GM12878 (cell line): Measurements from ENCODE around the gene ISLR. TPM values are rescaled to one million over a fixed set of nuclear protein-coding genes. Genes with fewer than 3 reads are reported as not detected.

Source experiments
- ATAC-seq: fragments of 200-7000 bp; cut with Tn5 transposase; 3 replicates; pipeline ENCODE4 v1.9.1; 2020; ENCODE audit warnings: mild to moderate bottlenecking, moderate library complexity
- BruUV-seq: library from RNA; stranded (reverse); fragments of 400-500 nt; replicated peaks from 2 replicates; lab custom pipeline; 2021; lab: Mats Ljungman, UMichigan
- CTCF ChIA-PET: fragments of 300-600 bp; sonication (Branson Sonifier 250); formaldehyde crosslinking; extraction: SDS; loops from one replicate; lab custom pipeline; 2021; ENCODE audit warnings: inconsistent platforms; lab: Yijun Ruan, JAX
- POLR2A ChIA-PET: fragments of 350-600 bp; formaldehyde crosslinking; extraction: SDS; loops from one replicate; lab custom pipeline; 2021; ENCODE audit warnings: inconsistent platforms; lab: Charles Lee
- RAD21 ChIA-PET: fragments of 300-600 bp; sonication (Branson Sonifier 250); formaldehyde crosslinking; loops from one replicate; lab custom pipeline; 2023; ENCODE audit warnings: antibody characterized with exemption; ENCODE audit not compliant: unreplicated experiment; lab: Charles Lee
- SMC1A ChIA-PET: fragments of 300-600 bp; sonication (Branson Sonifier 250); formaldehyde crosslinking; loops from one replicate; lab custom pipeline; 2023; ENCODE audit not compliant: unreplicated experiment, uncharacterized antibody; lab: Charles Lee
- DNase-seq: peaks from one replicate; pipeline ENCODE4 v3.0.0-alpha.2; 2011; ENCODE audit warnings: low read depth, low spot score
- FAIRE-seq: peaks from 3 replicates; lab custom pipeline; 2011; peaks lifted over from hg19 to GRCh38; lab: Jason Lieb, UNC
- H2AFZ ChIP-seq: 2 replicates; pipeline ENCODE4 v1.6.0; 2011; ENCODE audit warnings: low read depth, low read length, control low read depth; ENCODE audit not compliant: control insufficient read depth
- H3K27ac ChIP-seq: 2 replicates; pipeline ENCODE4 v1.5.1; 2011; ENCODE audit warnings: control low read depth; ENCODE audit not compliant: control insufficient read depth, insufficient read depth
- H3K27me3 ChIP-seq, 2 experiments: replicated peaks in 1 of 2; 2 replicates each; pipeline versions ENCODE4 v1.6.0 to v1.6.1; 2011; ENCODE audit warnings: low read length in 1 of 2; ENCODE audit not compliant: control insufficient read depth in 2 of 2, insufficient read depth in 2 of 2
- H3K36me3 ChIP-seq, 2 experiments: 2 replicates each; pipeline ENCODE4 v1.5.1; 2011; ENCODE audit warnings: low read length in 1 of 2; ENCODE audit not compliant: control insufficient read depth in 2 of 2, insufficient read depth in 2 of 2
- H3K4me1 ChIP-seq: 2 replicates; pipeline ENCODE4 v1.6.1; 2011; ENCODE audit warnings: mild to moderate bottlenecking, low read length, moderate library complexity, mixed read lengths; ENCODE audit not compliant: control insufficient read depth, insufficient read depth
- H3K4me2 ChIP-seq: 2 replicates; pipeline ENCODE4 v1.6.0; 2011; ENCODE audit warnings: control low read depth; ENCODE audit not compliant: control insufficient read depth, insufficient read depth
- H3K4me3 ChIP-seq: fragments of 200-600 bp; sonication (generic); 2 replicates; pipeline ENCODE4 v1.5.1; 2016
- H3K79me2 ChIP-seq: 2 replicates; pipeline ENCODE4 v1.6.0; 2011; ENCODE audit warnings: low read length; ENCODE audit not compliant: control insufficient read depth, insufficient read depth
- H3K9ac ChIP-seq: 2 replicates; pipeline ENCODE4 v1.8.0; 2011; ENCODE audit warnings: low read length, control low read depth, mixed read lengths; ENCODE audit not compliant: control insufficient read depth, insufficient read depth
- H3K9me3 ChIP-seq: replicated peaks from 3 replicates; pipeline ENCODE4 v1.5.1; 2011; ENCODE audit warnings: mild to moderate bottlenecking, low read length; ENCODE audit not compliant: control insufficient read depth, insufficient read depth
- H4K20me1 ChIP-seq: 2 replicates; pipeline ENCODE4 v1.6.0; 2011; ENCODE audit not compliant: control insufficient read depth, insufficient read depth
- CBX3 ChIP-seq: fragments of 200-600 bp; sonication (generic); IDR thresholded peaks from 2 replicates; pipeline ENCODE4 v1.6.1; 2016; ENCODE audit warnings: low read depth, borderline replicate concordance
- GABPA ChIP-seq: IDR thresholded peaks from 2 replicates; pipeline ENCODE4 v1.6.1; 2014; ENCODE audit warnings: antibody characterized with exemption, low read depth, mild to moderate bottlenecking, inconsistent platforms
- MYC ChIP-seq: IDR thresholded peaks from 2 replicates; pipeline ENCODE4 v1.6.1; 2011; ENCODE audit warnings: mild to moderate bottlenecking, low read length, moderate library complexity, inconsistent platforms; ENCODE audit not compliant: insufficient read depth, insufficient replicate concordance, insufficient read length, severe bottlenecking
- SMAD1 ChIP-seq: fragments of 450-650 bp; IDR thresholded peaks from 2 replicates; pipeline ENCODE4 v1.6.1; 2018; ENCODE audit warnings: mild to moderate bottlenecking, low read depth; ENCODE audit not compliant: partially characterized antibody
- SMARCA5 ChIP-seq: fragments of 450-650 bp; IDR thresholded peaks from 2 replicates; pipeline ENCODE4 v1.6.1; 2017; ENCODE audit warnings: mild to moderate bottlenecking
- TCF3 ChIP-seq: IDR thresholded peaks from 2 replicates; pipeline ENCODE4 v1.6.1; 2012; ENCODE audit warnings: low read depth, mild to moderate bottlenecking, low read length, borderline replicate concordance; ENCODE audit not compliant: insufficient read depth
- ZZZ3 ChIP-seq: IDR thresholded peaks from 2 replicates; pipeline ENCODE4 v1.6.1; 2011; ENCODE audit warnings: low read depth; ENCODE audit not compliant: control insufficient read depth, insufficient read length
- WGBS: methylation state at CpG from one replicate; pipeline ENCODE4 v1.1.6; 2016; ENCODE audit warnings: low lambda C conversion rate; ENCODE audit not compliant: insufficient replicate concordance, insufficient coverage; ENCODE audit errors: missing lambda C conversion rate; 5-methylcytosine and 5-hydroxymethylcytosine counted together
- in situ Hi-C: fragments of 300-500 bp; cut with MboI; formaldehyde crosslinking; loops from 9 replicates; pipeline ENCODE4 v1.14.3; 2018; ENCODE audit warnings: mixed read lengths
- intact Hi-C: fragments of 100-400 bp; cut with micrococcal nuclease; formaldehyde crosslinking; loops from one replicate; pipeline ENCODE4 v1.14.2; 2022; ENCODE audit not compliant: unreplicated experiment
- polyA plus RNA-seq, 11 experiments: library from polyadenylated mRNA; depleted of rRNA in 4 of 11; unstranded in 6 of 11; stranded (reverse) in 5 of 11; fragments of >200 nt; fragmentation: Nextera tagmentation in 4 of 11; fragmentation: Illumina TruSeq in 1 of 11; extraction: Ambion mirVana in 4 of 11; extraction: Trizol in 1 of 11; gene quantifications; 1 replicate in 1 of 11; 2 replicates in 10 of 11; pipeline versions ENCODE4 v1.2.1 to v1.2.3, GENCODE V29; 2011 to 2016; ENCODE audit warnings: inconsistent platforms in 2 of 11, missing spikeins in 2 of 11, low read depth in 1 of 11
- total RNA-seq, 4 experiments: library from RNA; depleted of rRNA in 3 of 4; stranded (reverse); fragments of >200 nt in 3 of 4; fragmentation: Illumina TruSeq in 1 of 4; extraction: Trizol in 1 of 4; gene quantifications; 2 replicates each; pipeline versions ENCODE4 v1.2.1 to v1.2.3, GENCODE V29; 2013 to 2021
- TF ChIP-seq, protein P1 (sequence below): fragments of 450-650 bp; IDR thresholded peaks from 2 replicates; pipeline ENCODE4 v1.6.1; 2017; ENCODE audit warnings: mild to moderate bottlenecking, low read depth, inconsistent platforms; ENCODE audit not compliant: poor library complexity, severe bottlenecking
- TF ChIP-seq, protein P2 (sequence below): fragments of 450-650 bp; IDR thresholded peaks from 2 replicates; pipeline ENCODE4 v1.6.1; 2018; ENCODE audit warnings: borderline replicate concordance, mild to moderate bottlenecking; ENCODE audit not compliant: partially characterized antibody

The ISLR gene
- total and polyA plus RNA-seq, 10 of the 15 experiments (the other 5 are each of a cell fraction or from before 2014, with no cell fraction given) = 0.03 to 1.8 (median 0.54) TPM

DNA sequence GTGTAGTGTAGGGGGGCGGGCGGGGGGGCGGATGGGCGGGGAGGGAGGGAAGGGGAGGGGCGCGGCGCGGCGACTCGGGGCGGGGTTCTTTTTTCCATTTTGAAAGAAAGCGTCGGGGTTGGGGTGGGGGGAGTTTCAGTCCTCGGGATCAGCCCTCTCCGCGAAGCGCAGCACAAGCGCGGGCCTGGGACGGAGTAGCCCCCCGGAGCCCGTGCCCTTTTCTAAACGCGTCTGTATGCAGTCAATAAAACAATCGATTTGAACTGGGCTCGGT lies 37.0 kb upstream of the ISLR start:
- ChIA-PET POLR2A (no interaction called here), RAD21 (no interaction called here), CTCF (no interaction called here), SMC1A (no interaction called here)
- H3K27me3 ChIP-seq = peaks cover 18 to 32% of the 10 kb centered on the region in 2 experiments
- no peak overlapping the region for H3K27ac ChIP-seq
- no TSS peak for BruUV-seq
- no peak for ATAC-seq
- H3K9me3 ChIP-seq = no peaks in the 10 kb centered on the region; the same call in 2 of the 3 replicates
- no peaks in the 10 kb centered on the region for H4K20me1 ChIP-seq
- in situ Hi-C loops (no loop called here), intact Hi-C loops (no loop called here)
- H3K79me2 ChIP-seq = no peaks in the 10 kb centered on the region
- peak overlapping the region; percentile 98 for H3K4me2 ChIP-seq
- no peak for FAIRE-seq
- no peak for DNase-seq
- WGBS = 20% methylated on average over 13 of the region's 26 CpGs
- H3K4me3 ChIP-seq = peak overlapping the region; percentile 57
- H3K36me3 ChIP-seq = no peaks in the 10 kb centered on the region
- H3K4me1 ChIP-seq = peaks cover 10% of the 10 kb centered on the region
- TF ChIP-seq MYC (no peak), GABPA (no peak), SMAD1 (no peak), ZZZ3 (no peak), TCF3 (no peak), SMARCA5 (no peak), CBX3 (no peak)
- TF ChIP-seq, protein P1, sequence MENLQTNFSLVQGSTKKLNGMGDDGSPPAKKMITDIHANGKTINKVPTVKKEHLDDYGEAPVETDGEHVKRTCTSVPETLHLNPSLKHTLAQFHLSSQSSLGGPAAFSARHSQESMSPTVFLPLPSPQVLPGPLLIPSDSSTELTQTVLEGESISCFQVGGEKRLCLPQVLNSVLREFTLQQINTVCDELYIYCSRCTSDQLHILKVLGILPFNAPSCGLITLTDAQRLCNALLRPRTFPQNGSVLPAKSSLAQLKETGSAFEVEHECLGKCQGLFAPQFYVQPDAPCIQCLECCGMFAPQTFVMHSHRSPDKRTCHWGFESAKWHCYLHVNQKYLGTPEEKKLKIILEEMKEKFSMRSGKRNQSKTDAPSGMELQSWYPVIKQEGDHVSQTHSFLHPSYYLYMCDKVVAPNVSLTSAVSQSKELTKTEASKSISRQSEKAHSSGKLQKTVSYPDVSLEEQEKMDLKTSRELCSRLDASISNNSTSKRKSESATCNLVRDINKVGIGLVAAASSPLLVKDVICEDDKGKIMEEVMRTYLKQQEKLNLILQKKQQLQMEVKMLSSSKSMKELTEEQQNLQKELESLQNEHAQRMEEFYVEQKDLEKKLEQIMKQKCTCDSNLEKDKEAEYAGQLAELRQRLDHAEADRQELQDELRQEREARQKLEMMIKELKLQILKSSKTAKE = no peak
- TF ChIP-seq, protein P2, sequence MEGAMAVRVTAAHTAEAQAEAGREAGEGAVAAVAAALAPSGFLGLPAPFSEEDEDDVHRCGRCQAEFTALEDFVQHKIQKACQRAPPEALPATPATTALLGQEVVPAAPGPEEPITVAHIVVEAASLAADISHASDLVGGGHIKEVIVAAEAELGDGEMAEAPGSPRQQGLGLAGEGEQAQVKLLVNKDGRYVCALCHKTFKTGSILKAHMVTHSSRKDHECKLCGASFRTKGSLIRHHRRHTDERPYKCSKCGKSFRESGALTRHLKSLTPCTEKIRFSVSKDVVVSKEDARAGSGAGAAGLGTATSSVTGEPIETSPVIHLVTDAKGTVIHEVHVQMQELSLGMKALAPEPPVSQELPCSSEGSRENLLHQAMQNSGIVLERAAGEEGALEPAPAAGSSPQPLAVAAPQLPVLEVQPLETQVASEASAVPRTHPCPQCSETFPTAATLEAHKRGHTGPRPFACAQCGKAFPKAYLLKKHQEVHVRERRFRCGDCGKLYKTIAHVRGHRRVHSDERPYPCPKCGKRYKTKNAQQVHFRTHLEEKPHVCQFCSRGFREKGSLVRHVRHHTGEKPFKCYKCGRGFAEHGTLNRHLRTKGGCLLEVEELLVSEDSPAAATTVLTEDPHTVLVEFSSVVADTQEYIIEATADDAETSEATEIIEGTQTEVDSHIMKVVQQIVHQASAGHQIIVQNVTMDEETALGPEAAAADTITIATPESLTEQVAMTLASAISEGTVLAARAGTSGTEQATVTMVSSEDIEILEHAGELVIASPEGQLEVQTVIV = no peak
- H3K9ac ChIP-seq = peak overlapping the region; percentile 54; the same call in 1 of the 2 replicates
- peak overlapping the region; percentile 51 for H2AFZ ChIP-seq
